HG03039 (cell line): ENCODE results near the gene FAM163B.

Source experiments
- ATAC-seq: cut with Tn5 transposase; IDR thresholded peaks from one replicate; pipeline ENCODE4 v1.9.1; 2021; ENCODE audit warnings: mild to moderate bottlenecking, moderate library complexity; ENCODE audit not compliant: unreplicated experiment

Gene FAM163B

GRCh38 chr9:133532937-133533668 lies 76.1 kb downstream of the FAM163B start:
- ATAC-seq, result no peak

- no peak for ATAC-seq
These were observed 77.9 kb downstream of the FAM163B start for GRCh38 chr9:133531293-133531692.

GRCh38 chr9:133529874-133530273 lies 79.3 kb downstream of the FAM163B start:
- ATAC-seq, result no peak

DNA sequence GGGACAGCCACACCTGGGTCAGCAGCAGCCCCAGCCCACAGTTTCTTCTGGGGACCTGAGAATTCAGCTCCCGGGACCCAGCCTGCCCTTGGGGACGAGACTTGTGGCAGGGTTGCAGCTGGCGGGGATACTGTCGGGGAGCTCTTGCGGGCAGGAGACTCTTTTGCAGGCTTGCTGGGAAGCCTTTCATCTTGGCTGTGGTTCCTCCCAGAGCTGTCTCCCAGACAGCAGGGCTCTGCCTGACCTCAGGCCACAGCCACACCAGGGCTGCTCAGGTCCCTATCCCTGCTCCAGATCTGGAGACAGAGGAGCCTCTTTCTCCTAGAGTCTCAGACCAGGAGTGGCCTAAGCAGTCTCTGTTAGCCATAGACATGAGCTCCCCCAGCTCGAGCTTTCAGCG lies 79.7 kb downstream of the FAM163B start:
- no peak for ATAC-seq

DNA sequence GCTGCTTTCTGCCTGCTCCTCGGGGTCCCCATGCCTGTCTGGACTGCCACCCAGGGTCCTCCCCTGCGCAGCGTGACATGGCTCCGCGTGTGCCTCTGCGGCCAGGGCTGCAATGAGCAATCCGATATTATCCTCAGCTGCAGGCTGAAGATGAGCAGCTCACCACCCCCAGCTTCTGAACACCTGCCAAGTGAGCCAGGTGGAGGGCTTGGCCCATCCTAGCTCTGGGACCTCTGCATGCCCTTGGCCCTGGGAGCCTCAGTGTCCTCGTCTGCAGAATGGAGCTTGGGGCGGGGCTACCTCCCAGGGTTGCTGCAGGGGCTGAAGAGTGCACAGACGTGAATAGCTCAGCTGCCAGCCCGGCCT lies 80.3 kb downstream of the FAM163B start:
- ATAC-seq, result no peak

DNA sequence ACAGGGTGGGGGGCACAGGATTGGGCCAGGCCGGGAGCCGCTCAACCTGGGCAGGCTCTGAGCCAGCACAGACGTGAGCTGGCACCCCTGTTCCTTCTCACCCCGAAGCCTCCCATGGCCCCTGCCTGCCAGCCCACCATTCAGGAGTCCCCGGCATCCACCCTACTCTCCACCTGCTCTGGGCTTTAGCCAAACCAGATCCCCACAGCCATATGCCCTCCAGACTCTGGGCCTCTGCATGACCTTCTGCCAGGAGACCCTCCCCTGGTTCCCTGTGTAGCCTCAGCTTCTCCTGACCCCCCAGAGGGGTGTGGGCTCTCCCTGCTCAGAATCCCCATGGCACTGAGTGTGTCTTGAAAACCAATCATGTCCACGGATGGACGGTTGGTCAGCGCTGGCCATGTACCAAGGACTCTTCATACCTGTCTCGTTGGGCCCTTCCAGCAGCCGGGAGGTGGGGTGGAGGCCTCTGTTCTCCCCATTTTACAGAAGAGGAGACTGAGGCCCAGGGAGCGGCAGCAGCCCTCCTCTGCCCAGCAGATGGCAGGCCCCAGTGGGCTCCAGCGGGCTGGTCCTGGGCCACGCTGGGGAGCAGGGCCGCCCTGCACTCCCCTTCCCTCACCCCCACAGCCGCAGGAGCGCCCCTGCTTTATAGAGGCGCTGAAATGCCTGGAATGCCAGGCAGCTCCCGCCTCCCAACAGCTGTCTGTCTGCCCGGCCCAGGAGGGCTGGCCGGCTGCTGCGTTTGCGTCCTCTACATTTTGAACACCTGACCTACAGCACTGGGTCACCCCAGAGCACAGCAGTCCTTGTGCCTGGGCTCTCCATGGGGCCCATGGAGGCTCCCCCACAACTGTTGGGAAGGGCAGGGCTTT lies 81.0 kb downstream of the FAM163B start:
- ATAC-seq, result no peak

GRCh38 chr9:133527444-133527920 lies 81.7 kb downstream of the FAM163B start:
- ATAC-seq, result no peak
